GM12874 (cell line): ENCODE measurements around the gene C3orf52.

Source experiments
- TF ChIP-seq, protein P1 (sequence below): IDR thresholded peaks from 2 replicates; pipeline ENCODE4 v1.5.1; 2011; ENCODE audit warnings: low read depth, mild to moderate bottlenecking, control low read depth, low read length, moderate library complexity; ENCODE audit not compliant: insufficient read depth

The C3orf52 gene

DNA sequence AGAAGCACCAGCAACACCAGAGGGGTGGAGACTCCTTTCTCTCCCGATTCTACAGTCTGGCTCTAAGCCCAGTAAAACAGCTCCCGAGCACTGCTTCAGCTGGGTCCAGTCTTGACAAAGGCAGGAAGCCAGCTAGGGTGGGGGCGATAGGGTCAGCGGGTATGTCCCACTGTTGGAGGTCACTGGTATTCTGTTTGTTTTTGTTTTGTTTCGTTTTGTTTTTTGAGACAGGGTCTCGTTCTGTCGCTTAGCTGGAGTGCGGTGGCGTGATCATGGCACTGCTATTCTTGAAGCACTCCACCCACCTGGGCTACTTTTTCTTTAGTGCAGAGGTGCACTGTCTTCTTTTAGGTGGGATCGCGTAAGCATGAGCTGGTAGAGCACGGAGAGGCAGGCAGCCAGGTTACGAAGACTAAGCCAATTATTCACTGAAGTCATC is 30.6 kb downstream of the C3orf52 start:
- TF ChIP-seq, protein P1, sequence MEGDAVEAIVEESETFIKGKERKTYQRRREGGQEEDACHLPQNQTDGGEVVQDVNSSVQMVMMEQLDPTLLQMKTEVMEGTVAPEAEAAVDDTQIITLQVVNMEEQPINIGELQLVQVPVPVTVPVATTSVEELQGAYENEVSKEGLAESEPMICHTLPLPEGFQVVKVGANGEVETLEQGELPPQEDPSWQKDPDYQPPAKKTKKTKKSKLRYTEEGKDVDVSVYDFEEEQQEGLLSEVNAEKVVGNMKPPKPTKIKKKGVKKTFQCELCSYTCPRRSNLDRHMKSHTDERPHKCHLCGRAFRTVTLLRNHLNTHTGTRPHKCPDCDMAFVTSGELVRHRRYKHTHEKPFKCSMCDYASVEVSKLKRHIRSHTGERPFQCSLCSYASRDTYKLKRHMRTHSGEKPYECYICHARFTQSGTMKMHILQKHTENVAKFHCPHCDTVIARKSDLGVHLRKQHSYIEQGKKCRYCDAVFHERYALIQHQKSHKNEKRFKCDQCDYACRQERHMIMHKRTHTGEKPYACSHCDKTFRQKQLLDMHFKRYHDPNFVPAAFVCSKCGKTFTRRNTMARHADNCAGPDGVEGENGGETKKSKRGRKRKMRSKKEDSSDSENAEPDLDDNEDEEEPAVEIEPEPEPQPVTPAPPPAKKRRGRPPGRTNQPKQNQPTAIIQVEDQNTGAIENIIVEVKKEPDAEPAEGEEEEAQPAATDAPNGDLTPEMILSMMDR: no peak

DNA sequence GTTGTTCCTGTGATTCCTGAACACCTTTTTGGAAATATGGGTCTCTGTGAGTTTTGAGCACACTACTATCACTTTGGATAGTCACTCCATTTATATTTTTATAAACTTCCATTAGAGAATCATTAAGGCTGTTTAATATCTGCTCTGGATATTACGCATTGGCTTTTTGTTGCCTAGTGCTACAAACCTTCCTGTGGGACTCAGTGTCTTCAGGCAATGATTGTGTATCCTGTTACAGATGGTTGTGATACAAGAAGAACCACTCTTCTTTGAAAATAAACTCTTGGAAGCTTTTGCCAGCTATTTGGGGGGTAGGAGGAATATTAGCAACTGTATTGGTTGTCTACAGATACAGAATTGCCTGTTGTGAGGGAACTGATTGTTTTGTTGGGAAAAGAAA is 31.2 kb downstream of the C3orf52 start:
- TF ChIP-seq, protein P1: no peak

DNA sequence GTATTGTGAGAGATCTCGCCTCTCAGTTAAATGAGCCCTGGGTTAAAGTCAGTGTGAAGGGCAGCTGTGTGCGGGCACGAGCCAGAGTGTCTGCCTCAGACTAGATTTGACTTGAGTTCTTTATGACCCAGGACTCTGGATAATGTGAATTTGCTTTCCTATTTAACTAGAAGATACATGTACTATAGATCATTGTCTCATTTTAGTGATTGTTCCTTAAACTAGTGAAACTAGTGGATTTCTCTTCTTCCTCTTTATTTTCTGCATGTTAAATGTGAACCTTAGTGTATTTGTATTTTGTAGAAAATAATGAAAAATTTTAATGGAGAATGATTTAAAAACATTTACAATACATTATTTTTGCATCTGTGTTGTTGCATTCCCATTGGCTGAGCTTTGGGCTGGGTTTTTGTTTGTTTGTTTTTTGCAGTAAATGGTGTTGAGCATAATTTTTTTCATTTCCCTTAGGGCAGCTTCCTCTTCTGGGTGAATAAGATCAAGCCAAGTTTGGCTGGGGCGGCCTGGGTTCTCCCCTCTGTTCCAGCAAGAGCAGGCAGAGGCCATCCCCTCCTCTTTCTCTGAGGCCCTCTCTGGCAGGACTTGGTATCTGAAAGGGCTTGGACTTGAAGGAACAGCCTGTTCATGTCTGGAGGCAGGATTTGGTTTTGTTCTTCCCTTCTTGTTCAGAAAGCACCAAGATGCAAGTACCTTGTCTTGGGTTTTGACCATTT is 31.8 kb downstream of the C3orf52 start:
- TF ChIP-seq, protein P1: no peak

DNA sequence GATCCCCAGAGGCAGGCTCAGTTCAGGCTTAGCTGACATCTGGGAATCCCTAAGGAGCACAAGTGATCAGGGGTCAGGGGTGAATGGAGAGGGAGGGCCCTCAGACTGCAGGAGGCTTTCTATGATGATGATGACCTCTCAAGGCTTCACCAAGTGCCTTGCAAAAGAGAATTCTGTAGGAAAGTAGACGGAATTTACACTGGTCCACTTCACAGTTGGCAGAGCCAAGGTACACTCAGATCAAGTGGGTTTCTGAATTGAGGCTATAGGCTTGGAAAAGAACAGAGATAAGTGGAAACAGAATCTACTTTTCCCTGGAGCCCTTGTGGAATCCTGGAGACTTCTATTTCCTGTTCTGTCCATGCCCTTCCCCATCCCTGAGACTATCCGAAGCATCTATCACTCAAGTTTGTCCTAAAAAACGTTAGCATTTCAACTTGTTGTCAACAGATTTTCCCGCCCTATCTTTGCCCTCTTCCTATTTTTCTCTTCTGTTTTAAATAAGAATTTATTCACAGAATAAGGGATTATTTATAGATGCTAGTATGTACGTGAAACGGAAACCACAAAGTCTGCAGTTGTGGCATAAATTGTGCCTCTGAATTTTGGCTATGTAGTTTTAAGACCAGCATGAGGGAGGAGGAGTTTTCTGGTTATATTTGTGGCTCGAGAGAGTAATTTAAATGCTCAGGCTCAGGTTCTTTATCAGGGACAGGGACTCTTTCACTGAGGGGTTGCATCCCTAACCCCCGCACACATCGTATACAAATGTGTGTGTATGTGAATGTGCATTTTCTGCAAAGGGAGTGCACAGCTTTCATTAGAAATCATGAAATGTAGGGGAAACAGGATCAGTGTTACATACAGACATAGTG is 34.0 kb downstream of the C3orf52 start:
- TF ChIP-seq, protein P1: no peak

DNA sequence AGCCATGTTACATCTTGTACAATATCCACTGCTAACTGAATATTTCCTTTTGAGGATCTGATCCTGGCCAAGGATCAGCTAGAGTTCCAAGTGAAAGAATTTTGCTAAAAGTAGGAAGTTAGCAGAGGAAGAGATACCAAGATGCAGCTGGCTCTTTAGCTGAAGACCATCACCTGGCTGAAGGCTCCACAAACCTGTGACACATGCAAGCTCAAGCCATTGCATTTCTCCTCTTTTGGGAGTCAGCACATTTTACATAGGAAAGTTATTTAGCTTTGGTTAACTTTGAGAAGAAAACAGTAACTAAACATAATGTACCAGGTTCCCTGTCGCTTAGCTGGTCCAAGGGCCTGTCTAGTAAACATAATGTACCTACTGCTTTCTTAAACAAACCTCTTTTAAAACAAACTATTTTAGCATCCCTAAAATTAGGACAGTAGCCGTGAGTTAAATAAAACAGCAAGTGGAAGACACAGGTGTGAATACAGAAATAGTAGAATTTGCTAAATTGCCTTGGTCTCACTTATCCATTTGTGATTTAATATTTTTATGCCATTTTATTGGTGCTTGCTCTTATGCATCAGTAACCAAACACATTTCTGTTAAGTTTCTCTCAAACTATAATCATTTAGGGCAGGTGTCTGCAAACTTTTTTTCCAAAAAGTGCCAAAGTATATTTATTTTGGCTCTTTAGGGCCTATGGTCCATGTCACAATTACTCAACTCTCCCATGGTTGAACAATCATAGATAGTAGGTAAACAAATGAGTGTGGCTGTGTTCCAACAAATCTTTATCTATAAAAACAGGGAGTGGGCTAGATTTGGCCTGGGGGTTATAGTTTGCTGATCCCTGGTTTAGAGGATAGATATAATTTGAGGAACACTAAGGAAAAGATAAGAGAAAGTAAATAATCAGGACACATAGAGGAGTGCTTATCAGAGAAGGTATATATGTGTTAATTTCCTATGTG is 35.7 kb downstream of the C3orf52 start:
- TF ChIP-seq, protein P1: no peak

DNA sequence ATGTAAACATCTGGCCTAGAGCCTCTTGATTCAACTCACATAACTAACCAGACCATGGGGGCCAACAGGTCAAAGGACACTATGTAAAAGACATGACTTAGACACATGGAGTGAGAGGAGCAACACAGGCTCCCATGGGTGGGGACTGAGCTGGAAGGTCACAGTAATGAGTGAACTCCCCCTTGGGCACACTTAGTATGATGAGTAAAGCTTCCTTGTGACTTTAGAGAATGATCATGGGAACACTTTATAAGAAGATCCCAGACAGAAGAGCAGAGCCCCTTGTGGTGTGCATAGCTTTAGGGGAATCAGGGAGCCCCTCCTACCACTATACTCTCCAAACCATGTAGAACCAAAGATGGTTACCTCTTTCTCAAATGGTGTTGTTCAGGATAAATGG is 36.7 kb downstream of the C3orf52 start:
- TF ChIP-seq, protein P1: no peak
